BJ (cell line): ENCODE results near the gene SPCS1. TPM values are rescaled to one million over a fixed set of nuclear protein-coding genes. Genes with fewer than 3 reads are reported as not detected.
A peak's percentile ranks its signal among the peaks of the same experiment; 100 is the strongest.

Experiments used
- CTCF ChIA-PET: fragments of 350-600 bp; formaldehyde crosslinking; extraction: SDS; loops from one replicate; lab custom pipeline; 2021; ENCODE audit warnings: antibody characterized with exemption, inconsistent platforms; lab: Yijun Ruan, JAX
- POLR2A ChIA-PET: fragments of 300-600 bp; sonication (Branson Sonifier 250); formaldehyde crosslinking; extraction: SDS; loops from one replicate; lab custom pipeline; 2021; ENCODE audit warnings: antibody characterized with exemption; lab: Charles Lee
- DNase-seq: peaks from one replicate; pipeline ENCODE4 v3.0.0-alpha.2; 2011; ENCODE audit warnings: low read depth
- H3K27me3 ChIP-seq: 2 replicates; pipeline ENCODE4 v1.6.0; 2011; ENCODE audit warnings: low read length; ENCODE audit not compliant: control insufficient read depth, insufficient read depth
- H3K36me3 ChIP-seq: 2 replicates; pipeline ENCODE4 v1.5.1; 2011; ENCODE audit warnings: low read length; ENCODE audit not compliant: control insufficient read depth, insufficient read depth
- H3K4me3 ChIP-seq: 2 replicates; pipeline ENCODE4 v1.5.1; 2011; ENCODE audit warnings: low read depth, mild to moderate bottlenecking, control low read depth, low read length
- CTCF ChIP-seq: IDR thresholded peaks from 2 replicates; pipeline ENCODE4 v1.5.1; 2011; ENCODE audit warnings: low read depth, mild to moderate bottlenecking, control low read depth, inconsistent platforms, low read length, moderate library complexity; ENCODE audit not compliant: insufficient read depth
- polyA minus RNA-seq: library from RNA; depleted of rRNA, polyadenylated mRNA; stranded (reverse); fragments of >200 nt; gene quantifications from 2 replicates; pipeline ENCODE4 v1.2.3, GENCODE V29; 2011; rRNA and poly(A)+ RNA removed
- polyA plus RNA-seq: library from polyadenylated mRNA; depleted of rRNA; stranded (reverse); fragments of >200 nt; gene quantifications from 2 replicates; pipeline ENCODE4 v1.2.3, GENCODE V29; 2011; rRNA removed

Gene SPCS1
- polyA plus RNA-seq (79.6 and 137 TPM in 2 replicates), polyA minus RNA-seq (40.0 and 47.2 TPM in 2 replicates)

- Histone ChIP-seq H3K4me3 (peak within 1 kb of the TSS; percentile 65), H3K36me3 (peaks cover 2% of the 10 kb centered on the region; the same call in 1 of the 2 replicates), H3K27me3 (no peaks in the 10 kb centered on the region)
- ChIA-PET POLR2A (interaction anchor here (0.6 kb wide), 1 partner anchor 15 kb away, joined by 14 read pairs; no protein-coding TSS in a partner anchor), CTCF (interaction anchor here (1.2 to 1.9 kb wide), 2 partner anchors 9 to 13 kb away, joined by 3 to 5 read pairs; no protein-coding TSS in a partner anchor)
- DNase-seq, result no peak
- TF ChIP-seq CTCF, result no peak
These were observed at the start of gene SPCS1, which contains the start of gene GLT8D1 for GRCh38 chr3:52705688-52706686. Gene SPCS1, plus strand, starts transcription at chr3:52706106. Its CDS starts 141 bp downstream, at chr3:52706247. Gene GLT8D1, minus strand, starts transcription at chr3:52705791. Its CDS starts 5,331 bp downstream, at chr3:52700460.

- no peak for DNase-seq
- Histone ChIP-seq H3K4me3 (no peak overlapping the region), H3K27me3 (no peaks in the 10 kb centered on the region), H3K36me3 (peaks cover 10% of the 10 kb centered on the region)
- ChIA-PET POLR2A (no interaction called here), CTCF (interaction anchor here (0.9 to 1.7 kb wide), 3 partner anchors 8 to 25 kb away, joined by 3 to 4 read pairs (median 3); no protein-coding TSS in a partner anchor)
- TF ChIP-seq CTCF, result no peak
These were observed 45.9 kb upstream of the SPCS1 start for GRCh38 chr3:52660046-52660445.

GRCh38 chr3:52663098-52663497, 42.8 kb upstream of the SPCS1 start:
- TF ChIP-seq CTCF, result no peak
- ChIA-PET POLR2A (no interaction called here), CTCF (interaction anchor here (0.5 kb wide), 1 partner anchor 81 kb away, joined by 3 read pairs; no protein-coding TSS in a partner anchor)
- no peak for DNase-seq
- H3K4me3 ChIP-seq, result no peak overlapping the region
- H3K27me3 ChIP-seq, result no peaks in the 10 kb centered on the region
- peaks cover 15% of the 10 kb centered on the region for H3K36me3 ChIP-seq

GRCh38 chr3:52670621-52671521, 35.0 kb upstream of the SPCS1 start:
- TF ChIP-seq CTCF, result no peak
- Histone ChIP-seq H3K27me3 (no peaks in the 10 kb centered on the region), H3K36me3 (peaks cover 5% of the 10 kb centered on the region), H3K4me3 (no peak overlapping the region)
- ChIA-PET CTCF (interaction anchor here (0.5 kb wide), 1 partner anchor 29 kb away, joined by 4 read pairs; no protein-coding TSS in a partner anchor), POLR2A (interaction anchor here (0.6 kb wide), 2 partner anchors 14 to 118 kb away, joined by 3 to 4 read pairs; no protein-coding TSS in a partner anchor)
- peak; percentile 100 for DNase-seq
